GM12865 (cell line): Measurements from ENCODE around the gene CCR5AS.

ENCODE experiments used
- DNase-seq: peaks from one replicate; pipeline ENCODE4 v3.0.0; 2010; ENCODE audit warnings: low read depth
- H3K4me3 ChIP-seq: 2 replicates; pipeline ENCODE4 v1.5.1; 2011; ENCODE audit warnings: mild to moderate bottlenecking, low read depth, low read length, control low read depth
- TF ChIP-seq, protein P1 (sequence below): IDR thresholded peaks from 2 replicates; pipeline ENCODE4 v1.5.1; 2011; ENCODE audit warnings: low read length, control low read depth, low read depth, inconsistent platforms; ENCODE audit not compliant: insufficient read depth; ENCODE audit errors: missing control alignments

CCR5AS gene

DNA sequence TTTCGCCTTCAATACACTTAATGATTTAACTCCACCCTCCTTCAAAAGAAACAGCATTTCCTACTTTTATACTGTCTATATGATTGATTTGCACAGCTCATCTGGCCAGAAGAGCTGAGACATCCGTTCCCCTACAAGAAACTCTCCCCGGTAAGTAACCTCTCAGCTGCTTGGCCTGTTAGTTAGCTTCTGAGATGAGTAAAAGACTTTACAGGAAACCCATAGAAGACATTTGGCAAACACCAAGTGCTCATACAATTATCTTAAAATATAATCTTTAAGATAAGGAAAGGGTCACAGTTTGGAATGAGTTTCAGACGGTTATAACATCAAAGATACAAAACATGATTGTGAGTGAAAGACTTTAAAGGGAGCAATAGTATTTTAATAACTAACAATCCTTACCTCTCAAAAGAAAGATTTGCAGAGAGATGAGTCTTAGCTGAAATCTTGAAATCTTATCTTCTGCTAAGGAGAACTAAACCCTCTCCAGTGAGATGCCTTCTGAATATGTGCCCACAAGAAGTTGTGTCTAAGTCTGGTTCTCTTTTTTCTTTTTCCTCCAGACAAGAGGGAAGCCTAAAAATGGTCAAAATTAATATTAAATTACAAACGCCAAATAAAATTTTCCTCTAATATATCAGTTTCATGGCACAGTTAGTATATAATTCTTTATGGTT is 35.9 kb downstream of the CCR5AS start, which contains the start of gene CCR5:
Gene CCR5 (plus strand): TSS at position 108 of the 680 bp plus-strand sequence. CDS start 1,957 bp downstream, outside the sequence.
- H3K4me3 ChIP-seq = no peak within 1 kb of the TSS
- TF ChIP-seq, protein P1, sequence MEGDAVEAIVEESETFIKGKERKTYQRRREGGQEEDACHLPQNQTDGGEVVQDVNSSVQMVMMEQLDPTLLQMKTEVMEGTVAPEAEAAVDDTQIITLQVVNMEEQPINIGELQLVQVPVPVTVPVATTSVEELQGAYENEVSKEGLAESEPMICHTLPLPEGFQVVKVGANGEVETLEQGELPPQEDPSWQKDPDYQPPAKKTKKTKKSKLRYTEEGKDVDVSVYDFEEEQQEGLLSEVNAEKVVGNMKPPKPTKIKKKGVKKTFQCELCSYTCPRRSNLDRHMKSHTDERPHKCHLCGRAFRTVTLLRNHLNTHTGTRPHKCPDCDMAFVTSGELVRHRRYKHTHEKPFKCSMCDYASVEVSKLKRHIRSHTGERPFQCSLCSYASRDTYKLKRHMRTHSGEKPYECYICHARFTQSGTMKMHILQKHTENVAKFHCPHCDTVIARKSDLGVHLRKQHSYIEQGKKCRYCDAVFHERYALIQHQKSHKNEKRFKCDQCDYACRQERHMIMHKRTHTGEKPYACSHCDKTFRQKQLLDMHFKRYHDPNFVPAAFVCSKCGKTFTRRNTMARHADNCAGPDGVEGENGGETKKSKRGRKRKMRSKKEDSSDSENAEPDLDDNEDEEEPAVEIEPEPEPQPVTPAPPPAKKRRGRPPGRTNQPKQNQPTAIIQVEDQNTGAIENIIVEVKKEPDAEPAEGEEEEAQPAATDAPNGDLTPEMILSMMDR = no peak
- DNase-seq = peak; percentile 71

DNA sequence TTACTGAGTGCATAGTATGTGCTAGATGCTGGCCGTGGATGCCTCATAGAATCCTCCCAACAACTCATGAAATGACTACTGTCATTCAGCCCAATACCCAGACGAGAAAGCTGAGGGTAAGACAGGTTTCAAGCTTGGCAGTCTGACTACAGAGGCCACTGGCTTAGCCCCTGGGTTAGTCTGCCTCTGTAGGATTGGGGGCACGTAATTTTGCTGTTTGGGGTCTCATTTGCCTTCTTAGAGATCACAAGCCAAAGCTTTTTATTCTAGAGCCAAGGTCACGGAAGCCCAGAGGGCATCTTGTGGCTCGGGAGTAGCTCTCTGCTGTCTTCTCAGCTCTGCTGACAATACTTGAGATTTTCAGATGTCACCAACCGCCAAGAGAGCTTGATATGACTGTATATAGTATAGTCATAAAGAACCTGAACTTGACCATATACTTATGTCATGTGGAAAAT is 37.2 kb downstream of the CCR5AS start:
- peak; percentile 75 for DNase-seq
- TF ChIP-seq, protein P1 = no peak
- no peak overlapping the region for H3K4me3 ChIP-seq

DNA sequence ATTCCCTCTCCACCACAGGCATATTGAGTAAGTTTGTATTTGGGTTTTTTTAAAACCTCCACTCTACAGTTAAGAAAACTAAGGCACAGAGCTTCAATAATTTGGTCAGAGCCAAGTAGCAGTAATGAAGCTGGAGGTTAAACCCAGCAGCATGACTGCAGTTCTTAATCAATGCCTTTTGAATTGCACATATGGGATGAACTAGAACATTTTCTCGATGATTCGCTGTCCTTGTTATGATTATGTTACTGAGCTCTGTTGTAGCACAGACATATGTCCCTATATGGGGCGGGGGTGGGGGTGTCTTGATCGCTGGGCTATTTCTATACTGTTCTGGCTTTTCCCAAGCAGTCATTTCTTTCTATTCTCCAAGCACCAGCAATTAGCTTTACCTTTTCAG is 37.7 kb downstream of the CCR5AS start:
- no peak for DNase-seq
- H3K4me3 ChIP-seq = no peak overlapping the region
- TF ChIP-seq, protein P1 = no peak

- no peak overlapping the region for H3K4me3 ChIP-seq
- peak; percentile 89 for DNase-seq
- TF ChIP-seq, protein P1 = peak; percentile 61
These were observed 38.3 kb downstream of the CCR5AS start for GRCh38 chr3:46368569-46368968.

- no peak for DNase-seq
- TF ChIP-seq, protein P1 = no peak
These were observed 39.1 kb downstream of the CCR5AS start for GRCh38 chr3:46367811-46368210.

DNA sequence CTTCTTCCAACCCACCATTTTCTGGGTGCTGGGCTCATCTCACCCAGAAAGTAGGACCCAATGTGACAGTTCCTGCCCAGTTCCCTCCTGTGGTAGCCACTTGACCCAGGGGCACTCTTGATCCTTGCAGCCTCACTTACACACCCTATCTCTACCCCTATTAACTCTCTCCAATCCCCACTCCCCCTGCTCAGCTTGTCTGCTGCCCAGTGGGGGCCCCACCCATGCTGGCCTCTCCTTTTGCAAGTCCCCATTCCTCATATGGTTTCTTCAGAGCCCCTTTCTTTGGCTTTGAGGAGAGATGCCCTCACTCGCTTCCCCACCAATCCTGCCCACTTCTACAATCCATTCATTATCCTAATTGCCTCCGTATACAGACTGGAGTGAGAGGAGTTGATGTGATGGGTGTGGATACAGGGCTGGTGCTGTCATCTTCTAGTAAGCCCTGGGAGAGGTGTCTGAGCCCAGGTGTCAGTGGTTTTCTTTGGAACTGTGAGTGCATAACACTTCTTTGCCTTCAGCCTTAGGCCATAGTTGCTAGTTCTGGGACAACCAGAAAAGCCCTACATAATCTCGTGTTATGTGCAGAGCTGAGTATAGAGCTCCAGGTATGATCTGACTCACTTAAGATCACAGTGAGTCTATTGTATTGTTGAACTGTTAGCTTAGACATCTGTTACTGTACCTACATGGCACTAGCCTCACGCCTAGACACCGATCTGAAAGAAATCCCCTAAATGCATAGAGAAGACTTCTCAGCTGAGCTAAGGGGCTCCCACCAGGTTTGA is 40.9 kb downstream of the CCR5AS start:
- H3K4me3 ChIP-seq = no peak overlapping the region
- TF ChIP-seq, protein P1 = no peak
- no peak for DNase-seq

More at GRCh38 chr3:46367811-46368210, 39.1 kb downstream of the CCR5AS start:
- H3K4me3 ChIP-seq = no peak overlapping the region
